Astrocyte (in vitro differentiated cells and primary cell): Measurements from ENCODE around the gene CCNK. TPM values are rescaled to one million over a fixed set of nuclear protein-coding genes. Genes with fewer than 3 reads are reported as not detected.
A peak's percentile ranks its signal among the peaks of the same experiment; 100 is the strongest.

ENCODE experiments used
- DNase-seq: peaks from one replicate; pipeline ENCODE4 v3.0.0-alpha.2; 2010; ENCODE audit warnings: low read depth
- FAIRE-seq: peaks from 2 replicates; lab custom pipeline; 2011; peaks lifted over from hg19 to GRCh38; lab: Jason Lieb, UNC
- H2AFZ ChIP-seq: 2 replicates; pipeline ENCODE4 v1.6.0; 2012; ENCODE audit warnings: low read depth, low read length, inconsistent platforms
- H3K27ac ChIP-seq: 2 replicates; pipeline ENCODE4 v1.5.1; 2011; ENCODE audit warnings: low read depth, low read length, inconsistent platforms
- H3K27me3 ChIP-seq: 2 replicates; pipeline ENCODE4 v1.6.0; 2011; ENCODE audit warnings: low read length, inconsistent platforms; ENCODE audit not compliant: insufficient read depth
- H3K36me3 ChIP-seq: 2 replicates; pipeline ENCODE4 v1.5.1; 2011; ENCODE audit warnings: low read length, inconsistent platforms; ENCODE audit not compliant: insufficient read depth
- H3K4me1 ChIP-seq: 2 replicates; pipeline ENCODE4 v1.5.1; 2011; ENCODE audit warnings: low read length, inconsistent platforms; ENCODE audit not compliant: insufficient read depth
- H3K4me2 ChIP-seq: 2 replicates; pipeline ENCODE4 v1.6.0; 2012; ENCODE audit warnings: low read length, inconsistent platforms
- H3K4me3 ChIP-seq: 2 replicates; pipeline ENCODE4 v1.5.1; 2011; ENCODE audit warnings: low read depth, mild to moderate bottlenecking, low read length, inconsistent platforms; ENCODE audit not compliant: insufficient read depth
- H3K79me2 ChIP-seq: 2 replicates; pipeline ENCODE4 v1.6.0; 2012; ENCODE audit warnings: mild to moderate bottlenecking, low read length, inconsistent platforms; ENCODE audit not compliant: insufficient read depth
- H3K9ac ChIP-seq: 2 replicates; pipeline ENCODE4 v1.6.0; 2012; ENCODE audit warnings: mild to moderate bottlenecking, low read length, inconsistent platforms
- H3K9me3 ChIP-seq: 2 replicates; pipeline ENCODE4 v1.5.1; 2012; ENCODE audit warnings: low read depth, mild to moderate bottlenecking, low read length, inconsistent platforms; ENCODE audit not compliant: insufficient read depth
- H4K20me1 ChIP-seq: 2 replicates; pipeline ENCODE4 v1.6.0; 2012; ENCODE audit warnings: low read length, inconsistent platforms; ENCODE audit not compliant: insufficient read depth
- H3K27ac Mint-ChIP-seq: one replicate; pipeline ENCODE4 v1.8.0; 2021; ENCODE audit warnings: mild to moderate bottlenecking, mixed read lengths; ENCODE audit not compliant: unreplicated experiment
- H3K27me3 Mint-ChIP-seq: one replicate; pipeline ENCODE4 v1.8.0; 2021; ENCODE audit warnings: low read depth, mixed read lengths; ENCODE audit not compliant: unreplicated experiment
- H3K36me3 Mint-ChIP-seq: one replicate; pipeline ENCODE4 v1.8.0; 2021; ENCODE audit warnings: low read depth, mixed read lengths; ENCODE audit not compliant: unreplicated experiment
- H3K4me1 Mint-ChIP-seq: one replicate; pipeline ENCODE4 v1.8.0; 2021; ENCODE audit warnings: low read depth, mixed read lengths; ENCODE audit not compliant: unreplicated experiment
- H3K4me3 Mint-ChIP-seq: one replicate; pipeline ENCODE4 v1.8.0; 2021; ENCODE audit warnings: mild to moderate bottlenecking, moderate library complexity, mixed read lengths; ENCODE audit not compliant: unreplicated experiment
- H3K9me3 Mint-ChIP-seq: one replicate; pipeline ENCODE4 v1.8.0; 2021; ENCODE audit warnings: mild to moderate bottlenecking, mixed read lengths; ENCODE audit not compliant: unreplicated experiment
- CTCF ChIP-seq: IDR thresholded peaks from 2 replicates; pipeline ENCODE4 v1.5.1; 2011; ENCODE audit warnings: low read depth, mild to moderate bottlenecking, inconsistent platforms, low read length, moderate library complexity; ENCODE audit not compliant: insufficient read depth
- EZH2 ChIP-seq: IDR thresholded peaks from 2 replicates; pipeline ENCODE4 v1.6.1; 2012; ENCODE audit warnings: mild to moderate bottlenecking, low read length, inconsistent platforms; ENCODE audit not compliant: insufficient read depth
- total RNA-seq: library from RNA; stranded (reverse); gene quantifications from 2 replicates; pipeline ENCODE4 v1.2.1, GENCODE V29; 2021

Gene CCNK
- total RNA-seq, 1 donor from 2014 or later: 121 TPM

GRCh38 chr14:99509871-99510555, 28.8 kb downstream of the CCNK start:
- H3K4me1 ChIP-seq: peaks cover 13% of the 10 kb centered on the region
- TF ChIP-seq CTCF: no peak
- no peak for TF ChIP-seq EZH2
- H3K36me3 Mint-ChIP-seq: peaks cover 28% of the 10 kb centered on the region
- DNase-seq (no peak), FAIRE-seq (no peak)
- peaks cover 26% of the 10 kb centered on the region for H3K36me3 ChIP-seq
- H2AFZ ChIP-seq: no peak overlapping the region
- no peak overlapping the region for H3K9ac ChIP-seq
- H3K4me3 Mint-ChIP-seq: no peak overlapping the region
- no peaks in the 10 kb centered on the region for H3K27me3 Mint-ChIP-seq
- H3K27ac Mint-ChIP-seq: peak overlapping the region; percentile 77
- H3K9me3 ChIP-seq: no peaks in the 10 kb centered on the region
- H3K4me3 ChIP-seq: no peak overlapping the region
- H3K9me3 Mint-ChIP-seq: no peaks in the 10 kb centered on the region
- H3K27me3 ChIP-seq: no peaks in the 10 kb centered on the region
- peaks cover 49% of the 10 kb centered on the region for H4K20me1 ChIP-seq
- H3K4me1 Mint-ChIP-seq: no peaks in the 10 kb centered on the region
- no peak overlapping the region for H3K27ac ChIP-seq
- peaks cover 5% of the 10 kb centered on the region for H3K79me2 ChIP-seq
- no peak overlapping the region for H3K4me2 ChIP-seq

DNA sequence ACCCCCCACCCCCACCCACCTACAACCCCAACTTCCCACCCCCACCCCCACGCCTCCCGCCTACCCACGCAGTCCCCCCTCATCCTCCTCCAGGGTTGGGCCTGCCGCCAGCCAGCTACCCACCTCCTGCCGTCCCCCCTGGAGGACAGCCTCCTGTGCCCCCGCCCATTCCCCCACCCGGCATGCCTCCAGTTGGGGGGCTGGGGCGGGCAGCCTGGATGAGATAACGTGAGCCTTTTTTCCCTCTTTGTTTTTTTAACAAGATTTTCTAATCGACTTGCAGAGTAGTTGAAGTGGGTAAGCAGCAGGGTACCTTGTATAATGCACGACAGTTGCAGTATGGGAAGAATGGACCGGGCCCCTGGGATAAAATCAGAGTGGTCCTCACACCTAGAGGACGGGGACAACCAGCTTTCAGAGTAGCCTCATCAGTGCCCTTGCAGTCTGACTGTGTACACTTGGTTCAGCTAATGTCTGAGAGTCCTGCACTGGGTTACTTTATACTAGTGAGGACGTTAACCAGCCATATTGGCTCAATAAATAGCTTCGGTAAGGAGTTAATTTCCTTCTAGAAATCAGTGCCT, 29.4 kb downstream of the CCNK start:
- Histone ChIP-seq H3K4me1 (peaks cover 13% of the 10 kb centered on the region), H2AFZ (no peak overlapping the region), H3K9me3 (no peaks in the 10 kb centered on the region), H3K79me2 (peaks cover 5% of the 10 kb centered on the region), H3K36me3 (peaks cover 26% of the 10 kb centered on the region), H3K27me3 (no peaks in the 10 kb centered on the region), H3K4me3 (no peak overlapping the region), H3K9ac (peak overlapping the region; percentile 48), H3K27ac (no peak overlapping the region), H4K20me1 (peaks cover 47% of the 10 kb centered on the region), H3K4me2 (no peak overlapping the region)
- no peak overlapping the region for H3K27ac Mint-ChIP-seq
- H3K4me3 Mint-ChIP-seq: no peak overlapping the region
- no peak for FAIRE-seq
- TF ChIP-seq EZH2: no peak
- TF ChIP-seq CTCF: no peak
- peaks cover 25% of the 10 kb centered on the region for H3K36me3 Mint-ChIP-seq
- no peaks in the 10 kb centered on the region for H3K9me3 Mint-ChIP-seq
- H3K27me3 Mint-ChIP-seq: no peaks in the 10 kb centered on the region
- DNase-seq: no peak
- H3K4me1 Mint-ChIP-seq: no peaks in the 10 kb centered on the region
